Suprapubic skin (tissue), 4 donors: ENCODE results near the gene MYRFL. TPM values are rescaled to one million over a fixed set of nuclear protein-coding genes. Genes with fewer than 3 reads are reported as not detected.

Source experiments
- DNase-seq, 2 donors: peaks; one replicate each; pipeline ENCODE4 v3.0.0-alpha.2; 2019; ENCODE audit warnings: low spot score in 2 of 2
- H3K27ac ChIP-seq: fragments of 200-600 bp; sonication (generic); one replicate; pipeline ENCODE4 v1.5.1; 2019
- H3K27me3 ChIP-seq: fragments of 200-600 bp; sonication (generic); one replicate; pipeline ENCODE4 v1.5.1; 2019
- H3K36me3 ChIP-seq: fragments of 200-600 bp; sonication (generic); one replicate; pipeline ENCODE4 v1.5.1; 2019
- H3K4me1 ChIP-seq: fragments of 200-600 bp; sonication (generic); one replicate; pipeline ENCODE4 v1.5.1; 2019
- H3K4me3 ChIP-seq: fragments of 200-600 bp; sonication (generic); one replicate; pipeline ENCODE4 v1.5.1; 2019; ENCODE audit warnings: mild to moderate bottlenecking
- H3K9me3 ChIP-seq: fragments of 200-600 bp; sonication (generic); one replicate; pipeline ENCODE4 v1.5.1; 2019
- CTCF ChIP-seq, 2 donors: fragments of 200-600 bp in 1 of 2; fragments of 450-650 bp in 1 of 2; sonication (generic) in 1 of 2; IDR thresholded peaks; one replicate each; pipeline ENCODE4 v1.5.1; 2016 to 2019; ENCODE audit warnings: antibody characterized with exemption in 2 of 2, mild to moderate bottlenecking in 1 of 2, moderate library complexity in 1 of 2
- EP300 ChIP-seq: sonication (generic); formaldehyde crosslinking; IDR thresholded peaks from one replicate; pipeline ENCODE4 v1.6.1; 2017; ENCODE audit warnings: antibody characterized with exemption
- POLR2A ChIP-seq, 2 donors: fragments of 450-650 bp; IDR thresholded peaks; one replicate each; pipeline ENCODE4 v1.6.1; 2017; ENCODE audit warnings: antibody characterized with exemption in 2 of 2, mild to moderate bottlenecking in 2 of 2, moderate library complexity in 2 of 2
- POLR2AphosphoS5 ChIP-seq, 3 donors: sonication (generic); formaldehyde crosslinking; IDR thresholded peaks; one replicate each; pipeline ENCODE4 v1.6.1; 2017; ENCODE audit warnings: antibody characterized with exemption in 3 of 3
- WGBS: methylation state at CpG from one replicate; pipeline ENCODE4 v1.1.5; 2018; 5-methylcytosine and 5-hydroxymethylcytosine counted together
- total RNA-seq, 4 donors: library from RNA; depleted of rRNA; stranded (reverse); fragments of >200 nt; gene quantifications; one replicate each; pipeline ENCODE4 v1.1.0, GENCODE V29; 2016

The MYRFL gene
- total RNA-seq, 4 donors from 2014 or later = 1.2 to 3.2 TPM; not detected in 2

- H3K9me3 ChIP-seq = no peaks in the 10 kb centered on the region
- DNase-seq = no peak
- H3K4me3 ChIP-seq = no peak overlapping the region
- TF ChIP-seq CTCF (IDR thresholded peaks at IDR 0.05) (no peak), POLR2A (IDR thresholded peaks at IDR 0.05) (no peak), POLR2AphosphoS5 (IDR thresholded peaks at IDR 0.05) (no peak)
- peak overlapping the region; percentile 61 for H3K27ac ChIP-seq
- H3K36me3 ChIP-seq = no peaks in the 10 kb centered on the region
- 48% methylated on average over 3 of the region's 3 CpGs for WGBS
- no peaks in the 10 kb centered on the region for H3K27me3 ChIP-seq
- peaks cover 15% of the 10 kb centered on the region for H3K4me1 ChIP-seq
These were observed 177.3 kb downstream of the MYRFL start for GRCh38 chr12:70002097-70002911.

GRCh38 chr12:70002912-70003255 lies 177.9 kb downstream of the MYRFL start:
- Histone ChIP-seq H3K27ac (peak overlapping the region; percentile 61), H3K27me3 (no peaks in the 10 kb centered on the region), H3K36me3 (no peaks in the 10 kb centered on the region), H3K4me1 (peaks cover 15% of the 10 kb centered on the region), H3K9me3 (no peaks in the 10 kb centered on the region), H3K4me3 (no peak overlapping the region)
- DNase-seq = no peak
- no peak for TF ChIP-seq POLR2A (IDR thresholded peaks at IDR 0.05)
- 77% methylated on average over 6 of the region's 6 CpGs for WGBS

GRCh38 chr12:70005864-70006618 lies 181.0 kb downstream of the MYRFL start:
- Histone ChIP-seq H3K4me1 (peaks cover 15% of the 10 kb centered on the region), H3K27me3 (no peaks in the 10 kb centered on the region), H3K9me3 (peaks cover 11% of the 10 kb centered on the region), H3K27ac (no peak overlapping the region), H3K36me3 (no peaks in the 10 kb centered on the region), H3K4me3 (no peak overlapping the region)
- no peak for TF ChIP-seq POLR2AphosphoS5 (IDR thresholded peaks at IDR 0.05)
- no peak for TF ChIP-seq POLR2A (IDR thresholded peaks at IDR 0.05)
- no peak for TF ChIP-seq EP300
- no peak for TF ChIP-seq CTCF (IDR thresholded peaks at IDR 0.05)
- no peak for DNase-seq
- WGBS = 67% methylated on average over 1 of the region's 2 CpGs

- Histone ChIP-seq H3K36me3 (no peaks in the 10 kb centered on the region), H3K9me3 (peaks cover 11% of the 10 kb centered on the region), H3K27me3 (no peaks in the 10 kb centered on the region), H3K4me1 (peaks cover 15% of the 10 kb centered on the region), H3K27ac (no peak overlapping the region), H3K4me3 (no peak overlapping the region)
- WGBS = 44% methylated on average over 2 of the region's 2 CpGs
- no peak for DNase-seq
- TF ChIP-seq EP300 (no peak), POLR2AphosphoS5 (IDR thresholded peaks at IDR 0.05) (no peak), CTCF (IDR thresholded peaks at IDR 0.05) (no peak), POLR2A (IDR thresholded peaks at IDR 0.05) (no peak)
These were observed 181.6 kb downstream of the MYRFL start for GRCh38 chr12:70006619-70006973.

GRCh38 chr12:70007687-70008086 lies 182.7 kb downstream of the MYRFL start:
- Histone ChIP-seq H3K27me3 (no peaks in the 10 kb centered on the region), H3K27ac (no peak overlapping the region), H3K4me3 (no peak overlapping the region), H3K9me3 (peaks cover 11% of the 10 kb centered on the region), H3K4me1 (peaks cover 4% of the 10 kb centered on the region), H3K36me3 (no peaks in the 10 kb centered on the region)
- 77% methylated on average over 2 of the region's 2 CpGs for WGBS
- no peak for DNase-seq
- TF ChIP-seq CTCF (IDR thresholded peaks at IDR 0.05) = no peak
- no peak for TF ChIP-seq EP300
- TF ChIP-seq POLR2A (IDR thresholded peaks at IDR 0.05) = no peak
- TF ChIP-seq POLR2AphosphoS5 (IDR thresholded peaks at IDR 0.05) = no peak

Other genes starting within 250 kb of the MYRFL start
- 100 to 1,000 TPM in 2 of 4 donors, 10 to 100 TPM in 2; 81.0 to 112 (median 96.7) TPM for gene CCT2, start 239.8 kb upstream of the MYRFL start, total RNA-seq
- gene LRRC10, start 214.3 kb upstream of the MYRFL start, total RNA-seq = not detected
- under 1 TPM in 2 of 4 donors, not detected in 2; 0.52 to 0.98 TPM for gene BEST3, start 125.9 kb upstream of the MYRFL start, total RNA-seq
- 10 to 100 TPM; 15.0 to 27.8 (median 21.9) TPM for gene RAB3IP, start 86.4 kb upstream of the MYRFL start, total RNA-seq